ENCODE measurements around the gene CD44. TPM values are rescaled to one million over a fixed set of nuclear protein-coding genes. Genes with fewer than 3 reads are reported as not detected.
A peak's percentile ranks its signal among the peaks of the same experiment; 100 is the strongest.
"Not testable (repeated sequence)": the region's sequence is repeated elsewhere in the genome, so short reads cannot be mapped to it uniquely, and the experiment has no call there.

Gene CD44
- 100 to 1,000 TPM; 166 to 203 TPM for total RNA-seq

GRCh38 chr11:35138943-35139721 is at the start of gene CD44:
CD44 (plus strand) TSS chr11:35139171; CDS start chr11:35139304, 133 bp downstream.
- H3K36me3 ChIP-seq, result no peaks in the 10 kb centered on the region
- H3K4me3 ChIP-seq, result peak within 1 kb of the TSS; percentile 62 to 65
- no peaks in the 10 kb centered on the region for H3K4me1 ChIP-seq (replicated peaks)
- TF ChIP-seq POLR2AphosphoS5 (IDR thresholded peaks at IDR 0.05), result peak; percentile 40
- TF ChIP-seq POLR2A (IDR thresholded peaks at IDR 0.05), result peak; percentile 78
- no peak for TF ChIP-seq CTCF (IDR thresholded peaks at IDR 0.05)
- DNase-seq (ENCODE audit: low spot score), result peak; percentile 79
- H3K27me3 ChIP-seq (replicated peaks; ENCODE audit: insufficient read depth), result no peaks in the 10 kb centered on the region
- WGBS, result under 1% methylated on average over 49 of the region's 55 CpGs
- H3K27ac ChIP-seq, result peak within 1 kb of the TSS; percentile 80 to 85
- no peaks in the 10 kb centered on the region for H3K9me3 ChIP-seq
- intact Hi-C loops (cut with DNase I), result loop anchor here (10.0 kb wide), 1 partner anchor 204 kb away; no protein-coding TSS in a partner anchor

- H3K4me1 ChIP-seq (replicated peaks), result no peaks in the 10 kb centered on the region
- H3K27ac ChIP-seq, result no peak overlapping the region
- intact Hi-C loops (cut with DNase I), result no loop called here
- H3K36me3 ChIP-seq, result no peaks in the 10 kb centered on the region
- no peak overlapping the region for H3K4me3 ChIP-seq
- DNase-seq (ENCODE audit: low spot score), result no peak
- no peaks in the 10 kb centered on the region for H3K9me3 ChIP-seq
- TF ChIP-seq CTCF (IDR thresholded peaks at IDR 0.05) (no peak), POLR2AphosphoS5 (IDR thresholded peaks at IDR 0.05) (no peak), POLR2A (IDR thresholded peaks at IDR 0.05) (no peak)
- 97% methylated on average over 1 of the region's 1 CpG for WGBS
- H3K27me3 ChIP-seq (replicated peaks; ENCODE audit: insufficient read depth), result no peaks in the 10 kb centered on the region
Measured at GRCh38 chr11:35089666-35090065, 49.3 kb upstream of the CD44 start.

- 96% methylated on average over 4 of the region's 4 CpGs for WGBS
- Histone ChIP-seq H3K36me3 (no peaks in the 10 kb centered on the region), H3K27me3 (replicated peaks; ENCODE audit: insufficient read depth) (no peaks in the 10 kb centered on the region), H3K9me3 (no peaks in the 10 kb centered on the region), H3K4me1 (replicated peaks) (no peaks in the 10 kb centered on the region), H3K27ac (no peak overlapping the region), H3K4me3 (no peak overlapping the region)
- no peak for TF ChIP-seq POLR2A (IDR thresholded peaks at IDR 0.05)
- TF ChIP-seq POLR2AphosphoS5 (IDR thresholded peaks at IDR 0.05), result no peak
- TF ChIP-seq CTCF (IDR thresholded peaks at IDR 0.05), result no peak
- intact Hi-C loops (cut with DNase I), result no loop called here
- DNase-seq (ENCODE audit: low spot score), result no peak
Measured at GRCh38 chr11:35090125-35090524, 48.8 kb upstream of the CD44 start.

- H3K27ac ChIP-seq; H3K9me3 ChIP-seq; H3K4me3 ChIP-seq; DNase-seq (ENCODE audit: low spot score); intact Hi-C loops (cut with DNase I); H3K27me3 ChIP-seq (replicated peaks; ENCODE audit: insufficient read depth); H3K36me3 ChIP-seq; H3K4me1 ChIP-seq (replicated peaks): not testable (repeated sequence)
- WGBS, result 73% methylated on average over 6 of the region's 6 CpGs
Measured at GRCh38 chr11:35090991-35091390, 48.0 kb upstream of the CD44 start.

GRCh38 chr11:35096723-35097122 is 42.2 kb upstream of the CD44 start:
- no peak for DNase-seq (ENCODE audit: low spot score)
- intact Hi-C loops (cut with DNase I), result no loop called here
- no peaks in the 10 kb centered on the region for H3K27me3 ChIP-seq (replicated peaks; ENCODE audit: insufficient read depth)

More at GRCh38 chr11:35096723-35097122, 42.2 kb upstream of the CD44 start:
- WGBS, result 96% methylated on average over 2 of the region's 2 CpGs
- H3K4me1 ChIP-seq (replicated peaks), result no peaks in the 10 kb centered on the region
- H3K4me3 ChIP-seq, result no peak overlapping the region
- no peaks in the 10 kb centered on the region for H3K36me3 ChIP-seq
- no peak overlapping the region for H3K27ac ChIP-seq
- H3K9me3 ChIP-seq, result no peaks in the 10 kb centered on the region
- TF ChIP-seq POLR2AphosphoS5 (IDR thresholded peaks at IDR 0.05), result no peak
- TF ChIP-seq POLR2A (IDR thresholded peaks at IDR 0.05), result no peak
- TF ChIP-seq CTCF (IDR thresholded peaks at IDR 0.05), result no peak
